HK-2 (cell line): ENCODE measurements around the gene STX16.

Experiments used
- DNase-seq: peaks from one replicate; pipeline ENCODE4 v3.0.0-alpha.2; 2018; ENCODE audit not compliant: unreplicated experiment

The STX16 gene

GRCh38 chr20:58710481-58711265 lies 59.6 kb downstream of the STX16 start:
- DNase-seq = no peak

- DNase-seq = no peak
These were observed 60.4 kb downstream of the STX16 start for GRCh38 chr20:58711266-58712051.

DNA sequence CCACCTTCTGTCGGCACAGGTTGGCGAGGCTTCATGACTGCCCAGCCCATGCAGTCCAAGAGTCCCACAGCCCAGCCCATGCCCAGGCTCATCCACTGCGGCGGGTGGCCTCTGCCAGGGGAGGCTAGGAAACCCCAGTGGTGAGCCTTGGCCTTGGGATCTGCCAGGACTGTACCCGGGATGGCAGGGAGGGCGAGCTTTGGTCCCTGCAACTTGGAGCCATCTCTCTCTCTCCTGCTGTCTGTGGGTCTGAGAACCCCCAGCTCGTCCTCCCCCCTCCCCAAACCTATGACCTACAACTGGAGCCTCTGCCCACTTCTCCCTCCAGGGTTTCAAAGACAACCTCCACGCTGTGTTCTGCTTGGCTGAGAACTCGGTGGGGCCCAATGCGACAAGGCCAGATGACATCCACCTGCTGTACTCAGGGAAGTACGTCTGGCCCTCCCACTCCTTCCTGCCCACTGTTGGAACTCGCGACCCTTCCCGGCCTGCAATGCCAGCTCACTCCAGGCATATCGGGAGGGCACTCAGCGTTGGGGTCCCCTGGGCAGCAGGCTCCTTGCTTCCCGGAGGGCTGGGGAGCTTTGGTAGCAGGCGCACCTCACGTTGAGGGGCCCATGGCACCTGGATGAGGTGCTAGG lies 61.2 kb downstream of the STX16 start:
- DNase-seq = no peak

GRCh38 chr20:58712806-58713731 lies 62.0 kb downstream of the STX16 start:
- DNase-seq = no peak

GRCh38 chr20:58713801-58714339 lies 62.8 kb downstream of the STX16 start:
- no peak for DNase-seq

GRCh38 chr20:58714340-58714922 lies 63.3 kb downstream of the STX16 start:
- DNase-seq = no peak

DNA sequence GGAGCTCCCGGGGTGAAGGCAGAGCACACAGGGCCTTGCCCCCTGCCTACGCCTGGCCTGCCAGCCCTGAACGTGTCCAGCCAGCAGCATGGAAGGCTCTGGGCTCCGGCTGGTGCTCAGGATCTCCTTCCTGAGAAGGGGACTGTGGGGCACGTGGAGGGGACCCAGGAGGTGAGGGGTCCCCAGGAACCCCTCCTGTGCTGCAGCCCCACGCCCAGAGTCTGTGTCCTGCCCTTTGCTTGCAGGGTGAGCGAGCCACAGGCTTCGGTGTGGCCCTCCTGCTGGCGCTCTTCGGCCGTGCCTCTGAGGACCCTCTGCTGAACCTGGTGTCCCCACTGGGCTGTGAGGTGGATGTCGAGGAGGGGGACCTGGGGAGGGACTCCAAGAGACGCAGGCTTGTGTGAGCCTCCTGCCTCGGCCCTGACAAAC lies 63.9 kb downstream of the STX16 start:
- DNase-seq = no peak

GRCh38 chr20:58715391-58715800 lies 64.3 kb downstream of the STX16 start:
- no peak for DNase-seq

DNA sequence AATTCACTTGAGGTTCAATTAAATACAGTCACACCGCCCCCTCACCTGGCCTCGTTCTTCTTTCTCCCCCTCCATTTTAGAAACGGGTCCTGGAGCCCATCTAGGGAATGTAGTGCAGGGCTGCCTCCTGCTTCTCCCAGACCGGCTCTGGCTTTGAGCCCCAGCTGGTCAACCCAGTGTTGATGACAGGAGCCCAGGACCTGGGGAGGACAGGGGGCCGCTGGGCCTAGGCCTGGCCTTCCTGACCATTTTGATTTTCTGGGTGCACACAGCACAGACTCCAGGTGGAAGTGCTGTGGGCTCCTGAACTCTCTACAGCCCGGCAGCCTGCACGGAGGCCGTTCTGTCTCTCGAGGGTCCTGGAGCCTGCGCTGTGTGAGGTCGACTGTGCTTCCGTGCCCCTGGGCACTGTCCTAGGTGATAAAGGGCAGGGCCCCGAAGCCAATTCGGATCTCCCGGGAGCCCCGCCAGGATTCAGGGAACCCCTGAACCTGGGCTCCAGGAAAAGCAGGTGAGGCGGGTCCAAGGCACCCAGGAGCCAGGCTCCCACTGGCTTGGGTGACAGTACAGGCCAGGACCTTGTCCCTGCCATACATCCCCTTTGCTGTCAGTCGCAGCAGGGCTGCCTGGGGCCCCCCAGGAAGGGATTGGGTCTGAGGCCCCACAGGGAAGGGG lies 64.9 kb downstream of the STX16 start:
- DNase-seq = no peak

DNA sequence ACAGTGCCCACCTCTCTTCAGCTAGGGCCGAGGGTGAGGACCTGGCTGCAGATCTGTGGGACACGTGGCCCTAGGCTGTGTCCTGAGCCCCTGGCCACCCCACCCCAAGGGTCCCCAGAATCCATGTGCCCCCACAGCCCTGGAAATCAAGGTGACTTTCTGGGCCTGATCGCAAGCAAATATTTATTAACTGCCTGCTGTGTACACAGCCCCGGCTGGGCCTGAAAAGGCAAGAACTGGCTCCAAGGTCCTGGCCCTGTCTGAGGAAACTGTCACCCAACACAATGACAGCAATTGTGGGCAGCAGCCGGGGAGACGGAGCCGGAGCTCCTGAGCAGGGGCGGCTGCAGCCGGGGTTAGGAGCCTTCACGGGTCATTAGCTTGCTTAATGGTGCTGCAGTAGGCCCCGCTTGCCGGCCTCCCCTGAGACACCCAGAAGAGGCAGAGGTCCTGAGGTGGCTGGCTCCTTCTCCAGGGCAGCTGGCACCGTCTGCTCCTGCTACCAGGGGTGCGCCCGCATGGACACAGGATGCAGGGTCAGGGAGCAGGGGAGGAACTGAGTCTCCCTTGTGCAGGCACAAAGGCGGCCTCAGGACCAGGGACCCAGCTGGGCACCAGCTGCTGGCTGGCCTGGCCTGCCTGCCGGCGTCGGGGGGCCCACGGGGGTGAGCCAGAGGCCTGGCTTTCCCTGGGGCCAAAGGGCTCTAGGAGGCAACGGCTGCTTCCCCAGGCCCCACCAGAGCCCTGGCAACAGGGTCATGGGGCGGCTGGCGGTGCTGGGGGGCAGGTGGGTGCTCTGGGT lies 65.6 kb downstream of the STX16 start:
- no peak for DNase-seq

- DNase-seq = no peak
These were observed 66.4 kb downstream of the STX16 start for GRCh38 chr20:58717278-58718091.

GRCh38 chr20:58718121-58718563 lies 67.1 kb downstream of the STX16 start:
- DNase-seq = no peak

DNA sequence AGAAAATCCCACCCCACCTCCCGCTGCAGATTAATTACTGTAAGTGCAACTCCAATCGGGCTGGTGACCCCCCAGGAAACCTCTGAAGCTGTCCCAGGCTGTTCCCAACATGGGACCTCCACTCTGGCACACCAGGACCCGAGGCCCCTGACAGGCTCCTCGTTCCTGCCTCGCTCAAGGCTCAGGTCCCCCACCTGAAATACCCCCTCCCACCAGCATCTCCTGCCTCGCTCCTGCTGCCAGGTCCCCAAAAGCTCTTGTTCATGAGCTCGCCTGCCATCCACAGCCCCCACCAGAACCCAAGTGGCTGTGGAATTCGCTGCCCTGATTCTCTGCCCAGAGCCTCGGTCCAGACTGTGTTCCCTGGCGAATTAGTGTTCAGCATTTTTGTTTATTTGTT lies 67.6 kb downstream of the STX16 start:
- DNase-seq = no peak

GRCh38 chr20:58719258-58719657 lies 68.2 kb downstream of the STX16 start:
- DNase-seq = no peak

- no peak for DNase-seq
These were observed 68.9 kb downstream of the STX16 start for GRCh38 chr20:58719971-58720371.

DNA sequence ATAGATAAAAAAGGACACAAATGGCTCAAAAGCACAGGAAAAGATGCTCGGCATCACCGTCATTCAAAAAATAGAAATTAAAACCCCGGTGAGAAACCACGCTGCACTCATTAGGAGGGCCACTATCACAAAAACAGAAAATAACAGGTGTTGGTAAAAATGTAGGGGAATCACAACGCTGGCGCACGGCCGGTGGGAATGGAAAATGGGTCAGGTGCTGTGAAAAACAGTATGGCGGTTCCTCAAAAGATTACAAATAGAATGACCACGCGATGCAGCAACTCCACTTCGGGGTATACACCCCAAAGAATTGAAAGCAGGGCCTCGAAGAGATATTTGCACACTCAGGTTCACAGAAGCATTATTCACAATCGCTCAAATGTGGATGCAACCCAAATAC lies 69.8 kb downstream of the STX16 start:
- no peak for DNase-seq

DNA sequence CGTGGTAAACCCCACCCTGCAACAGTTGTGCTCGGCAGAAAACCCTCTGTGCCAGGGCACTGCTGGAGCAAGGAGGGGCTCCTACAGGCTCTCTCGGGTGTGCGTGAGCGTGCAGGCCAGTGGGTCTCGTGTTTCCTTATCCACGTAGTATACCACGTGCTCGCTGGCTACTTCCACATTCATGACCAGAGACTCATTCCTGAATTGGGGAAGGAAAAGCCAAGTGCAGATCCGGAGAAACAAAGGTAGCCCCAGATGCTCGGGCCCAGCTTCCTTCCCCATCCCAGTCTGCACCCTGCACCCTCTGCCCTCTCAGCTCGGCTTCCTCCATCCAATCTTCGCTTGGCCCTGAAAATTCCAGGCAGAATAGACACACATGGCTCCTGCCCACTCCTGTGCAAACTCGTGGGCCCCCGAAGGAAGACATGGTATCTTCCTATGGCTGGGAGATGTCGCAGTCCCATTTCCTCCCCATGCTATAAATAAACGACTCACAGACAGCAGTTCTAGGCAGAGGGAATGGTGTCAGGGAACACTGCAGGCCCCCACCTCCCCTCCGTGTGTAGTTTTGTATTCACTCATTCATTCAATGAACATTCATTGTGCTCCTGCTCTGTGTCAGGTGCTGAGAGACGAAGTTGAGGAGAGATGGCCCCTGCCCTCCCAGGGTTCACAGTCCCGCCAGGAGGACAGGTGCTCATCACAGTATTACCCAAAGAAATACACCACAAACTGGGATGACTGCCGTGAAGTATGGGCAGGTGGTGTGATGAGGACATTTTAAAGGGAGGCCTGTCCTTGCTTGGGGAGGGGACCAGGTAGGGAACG lies 71.1 kb downstream of the STX16 start:
- DNase-seq = no peak
